Measurements from ENCODE around the gene EIF5A.

DNA sequence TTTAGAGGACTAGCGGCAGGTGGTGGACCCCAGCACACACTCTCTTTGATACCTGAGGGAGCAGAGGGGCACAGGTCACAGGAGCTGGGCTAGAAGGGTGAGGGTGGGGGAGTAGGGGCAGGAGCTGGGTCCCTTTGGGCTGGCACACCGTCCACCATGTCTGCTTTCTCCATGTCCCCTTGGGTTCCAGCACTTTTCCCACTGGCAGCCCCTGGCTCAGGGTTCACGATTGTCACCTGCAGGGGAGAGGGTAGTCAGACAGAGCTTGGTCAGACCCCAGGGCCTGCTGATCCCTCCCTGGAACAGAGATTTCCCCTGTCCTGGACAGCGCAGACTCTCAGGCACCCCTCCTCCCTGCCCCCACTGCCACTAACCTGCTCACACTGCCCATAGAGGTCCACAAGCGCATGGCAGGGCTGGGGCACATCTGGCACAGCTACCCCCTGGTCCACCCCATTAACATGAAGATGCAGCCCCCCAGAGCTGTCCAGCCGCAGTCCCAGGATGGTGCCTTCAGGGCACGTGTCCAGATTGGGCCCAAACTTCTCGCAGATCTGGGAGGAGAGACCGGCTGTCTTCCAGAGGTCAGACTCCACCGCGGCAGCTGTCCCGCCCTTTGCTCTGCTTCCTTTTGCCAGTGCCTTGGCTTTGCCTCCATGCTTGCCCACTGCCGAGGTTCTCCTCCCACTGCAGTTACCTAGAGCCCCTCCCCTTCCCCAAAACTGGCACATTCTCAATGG, 10.9 kb downstream of the EIF5A start:
- TF ChIP-seq GATA2 (IDR thresholded peaks at IDR 0.05; ENCODE audit: low read depth, low read length), result no peak
- no peak for TF ChIP-seq GATA3 (IDR thresholded peaks at IDR 0.05; ENCODE audit: low read depth, low read length)
